ENCODE measurements around the gene IRS1.

The IRS1 gene

GRCh38 chr2:226759768-226760167 lies 39.9 kb downstream of the IRS1 start:
- in situ Hi-C loops (cut with MboI; ENCODE audit: low sequenced_read_pairs), result no loop called here

- in situ Hi-C loops (cut with MboI; ENCODE audit: low sequenced_read_pairs), result no loop called here
Observed at GRCh38 chr2:226758921-226759640, 40.5 kb downstream of the IRS1 start.

GRCh38 chr2:226756131-226756530 lies 43.5 kb downstream of the IRS1 start:
- in situ Hi-C loops (cut with MboI; ENCODE audit: low sequenced_read_pairs), result no loop called here

GRCh38 chr2:226755631-226756030 lies 44.0 kb downstream of the IRS1 start:
- in situ Hi-C loops (cut with MboI; ENCODE audit: low sequenced_read_pairs), result no loop called here

GRCh38 chr2:226754821-226755604 lies 44.6 kb downstream of the IRS1 start:
- in situ Hi-C loops (cut with MboI; ENCODE audit: low sequenced_read_pairs), result no loop called here

GRCh38 chr2:226752887-226753286 lies 46.7 kb downstream of the IRS1 start:
- in situ Hi-C loops (cut with MboI; ENCODE audit: low sequenced_read_pairs), result no loop called here

GRCh38 chr2:226747288-226747687 lies 52.3 kb downstream of the IRS1 start:
- in situ Hi-C loops (cut with MboI; ENCODE audit: low sequenced_read_pairs), result no loop called here

- in situ Hi-C loops (cut with MboI; ENCODE audit: low sequenced_read_pairs), result no loop called here
Observed at GRCh38 chr2:226746196-226746800, 53.3 kb downstream of the IRS1 start.

GRCh38 chr2:226743915-226744314 lies 55.7 kb downstream of the IRS1 start:
- in situ Hi-C loops (cut with MboI; ENCODE audit: low sequenced_read_pairs), result no loop called here

- in situ Hi-C loops (cut with MboI; ENCODE audit: low sequenced_read_pairs), result no loop called here
Observed at GRCh38 chr2:226742347-226742746, 57.3 kb downstream of the IRS1 start.

GRCh38 chr2:226740039-226740648 lies 59.5 kb downstream of the IRS1 start:
- in situ Hi-C loops (cut with MboI; ENCODE audit: low sequenced_read_pairs), result no loop called here

GRCh38 chr2:226739545-226740030 lies 60.0 kb downstream of the IRS1 start:
- in situ Hi-C loops (cut with MboI; ENCODE audit: low sequenced_read_pairs), result no loop called here

GRCh38 chr2:226738821-226739544 lies 60.6 kb downstream of the IRS1 start:
- in situ Hi-C loops (cut with MboI; ENCODE audit: low sequenced_read_pairs), result no loop called here

GRCh38 chr2:226738191-226738820 lies 61.3 kb downstream of the IRS1 start:
- in situ Hi-C loops (cut with MboI; ENCODE audit: low sequenced_read_pairs), result no loop called here

GRCh38 chr2:226736382-226736781 lies 63.2 kb downstream of the IRS1 start:
- in situ Hi-C loops (cut with MboI; ENCODE audit: low sequenced_read_pairs), result no loop called here

GRCh38 chr2:226733927-226734564 lies 65.6 kb downstream of the IRS1 start:
- in situ Hi-C loops (cut with MboI; ENCODE audit: low sequenced_read_pairs), result no loop called here

- in situ Hi-C loops (cut with MboI; ENCODE audit: low sequenced_read_pairs), result no loop called here
Observed at GRCh38 chr2:226733189-226733858, 66.3 kb downstream of the IRS1 start.

- in situ Hi-C loops (cut with MboI; ENCODE audit: low sequenced_read_pairs), result no loop called here
Observed at GRCh38 chr2:226732478-226733188, 67.0 kb downstream of the IRS1 start.

GRCh38 chr2:226730481-226730880 lies 69.1 kb downstream of the IRS1 start:
- in situ Hi-C loops (cut with MboI; ENCODE audit: low sequenced_read_pairs), result no loop called here
